HepG2 (cell line): ENCODE results near the gene EGR4.

Source experiments
- GTF2F1 ChIP-seq: fragments of 150-350 bp; IDR thresholded peaks from 2 replicates; pipeline ENCODE4 v1.6.1; 2014; ENCODE audit warnings: low read length
- ZFP36 ChIP-seq: fragments of 150-350 bp; IDR thresholded peaks from 2 replicates; pipeline ENCODE4 v1.6.1; 2018; ENCODE audit warnings: borderline replicate concordance, low read length, low read depth; ENCODE audit not compliant: partially characterized antibody
- TF ChIP-seq, protein P1 (sequence below): sonication (generic); formaldehyde crosslinking; IDR thresholded peaks from 2 replicates; pipeline ENCODE4 v1.4.0; 2020; ENCODE audit warnings: missing genetic modification reagents

GRCh38 chr2:73263540-73264331 is 29.6 kb downstream of the EGR4 start:
- TF ChIP-seq, protein P1, sequence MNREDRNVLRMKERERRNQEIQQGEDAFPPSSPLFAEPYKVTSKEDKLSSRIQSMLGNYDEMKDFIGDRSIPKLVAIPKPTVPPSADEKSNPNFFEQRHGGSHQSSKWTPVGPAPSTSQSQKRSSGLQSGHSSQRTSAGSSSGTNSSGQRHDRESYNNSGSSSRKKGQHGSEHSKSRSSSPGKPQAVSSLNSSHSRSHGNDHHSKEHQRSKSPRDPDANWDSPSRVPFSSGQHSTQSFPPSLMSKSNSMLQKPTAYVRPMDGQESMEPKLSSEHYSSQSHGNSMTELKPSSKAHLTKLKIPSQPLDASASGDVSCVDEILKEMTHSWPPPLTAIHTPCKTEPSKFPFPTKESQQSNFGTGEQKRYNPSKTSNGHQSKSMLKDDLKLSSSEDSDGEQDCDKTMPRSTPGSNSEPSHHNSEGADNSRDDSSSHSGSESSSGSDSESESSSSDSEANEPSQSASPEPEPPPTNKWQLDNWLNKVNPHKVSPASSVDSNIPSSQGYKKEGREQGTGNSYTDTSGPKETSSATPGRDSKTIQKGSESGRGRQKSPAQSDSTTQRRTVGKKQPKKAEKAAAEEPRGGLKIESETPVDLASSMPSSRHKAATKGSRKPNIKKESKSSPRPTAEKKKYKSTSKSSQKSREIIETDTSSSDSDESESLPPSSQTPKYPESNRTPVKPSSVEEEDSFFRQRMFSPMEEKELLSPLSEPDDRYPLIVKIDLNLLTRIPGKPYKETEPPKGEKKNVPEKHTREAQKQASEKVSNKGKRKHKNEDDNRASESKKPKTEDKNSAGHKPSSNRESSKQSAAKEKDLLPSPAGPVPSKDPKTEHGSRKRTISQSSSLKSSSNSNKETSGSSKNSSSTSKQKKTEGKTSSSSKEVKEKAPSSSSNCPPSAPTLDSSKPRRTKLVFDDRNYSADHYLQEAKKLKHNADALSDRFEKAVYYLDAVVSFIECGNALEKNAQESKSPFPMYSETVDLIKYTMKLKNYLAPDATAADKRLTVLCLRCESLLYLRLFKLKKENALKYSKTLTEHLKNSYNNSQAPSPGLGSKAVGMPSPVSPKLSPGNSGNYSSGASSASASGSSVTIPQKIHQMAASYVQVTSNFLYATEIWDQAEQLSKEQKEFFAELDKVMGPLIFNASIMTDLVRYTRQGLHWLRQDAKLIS (CRISPR knock-in tag), result no peak
- TF ChIP-seq GTF2F1 (no peak), ZFP36 (no peak)
